HG03196 (cell line): ENCODE data around the gene PLD1.
"Not testable (repeated sequence)": the region's sequence is repeated elsewhere in the genome, so short reads cannot be mapped to it uniquely, and the experiment has no call there.

Experiments used
- ATAC-seq: cut with Tn5 transposase; IDR thresholded peaks from one replicate; pipeline ENCODE4 v1.9.1; 2021; ENCODE audit not compliant: unreplicated experiment

PLD1 gene

GRCh38 chr3:171565481-171566058 lies 244.7 kb downstream of the PLD1 start:
- ATAC-seq = no peak

GRCh38 chr3:171564748-171565480 lies 245.4 kb downstream of the PLD1 start:
- no peak for ATAC-seq

DNA sequence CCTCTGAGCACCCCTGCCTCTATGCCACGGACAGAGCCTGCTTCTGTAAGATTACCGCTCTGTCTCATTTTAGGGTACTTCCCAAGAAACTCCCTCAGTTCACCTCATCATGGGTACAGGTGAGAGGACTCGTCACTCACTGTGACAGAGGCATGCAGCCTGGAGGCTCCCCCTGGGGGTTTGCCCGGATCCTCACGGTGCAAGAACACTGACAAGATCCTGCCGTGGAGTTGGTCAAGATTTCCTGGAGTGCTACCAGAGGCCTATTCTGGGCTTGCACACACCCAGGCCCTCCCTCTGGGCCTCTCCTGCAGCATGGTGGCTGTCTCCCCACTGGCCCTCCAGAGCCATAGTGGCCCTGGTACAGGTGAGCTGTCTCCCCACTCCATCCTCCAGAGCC lies 247.0 kb downstream of the PLD1 start:
- no peak for ATAC-seq

- not testable (repeated sequence) for ATAC-seq
These were observed 247.8 kb downstream of the PLD1 start for GRCh38 chr3:171562459-171562858.

DNA sequence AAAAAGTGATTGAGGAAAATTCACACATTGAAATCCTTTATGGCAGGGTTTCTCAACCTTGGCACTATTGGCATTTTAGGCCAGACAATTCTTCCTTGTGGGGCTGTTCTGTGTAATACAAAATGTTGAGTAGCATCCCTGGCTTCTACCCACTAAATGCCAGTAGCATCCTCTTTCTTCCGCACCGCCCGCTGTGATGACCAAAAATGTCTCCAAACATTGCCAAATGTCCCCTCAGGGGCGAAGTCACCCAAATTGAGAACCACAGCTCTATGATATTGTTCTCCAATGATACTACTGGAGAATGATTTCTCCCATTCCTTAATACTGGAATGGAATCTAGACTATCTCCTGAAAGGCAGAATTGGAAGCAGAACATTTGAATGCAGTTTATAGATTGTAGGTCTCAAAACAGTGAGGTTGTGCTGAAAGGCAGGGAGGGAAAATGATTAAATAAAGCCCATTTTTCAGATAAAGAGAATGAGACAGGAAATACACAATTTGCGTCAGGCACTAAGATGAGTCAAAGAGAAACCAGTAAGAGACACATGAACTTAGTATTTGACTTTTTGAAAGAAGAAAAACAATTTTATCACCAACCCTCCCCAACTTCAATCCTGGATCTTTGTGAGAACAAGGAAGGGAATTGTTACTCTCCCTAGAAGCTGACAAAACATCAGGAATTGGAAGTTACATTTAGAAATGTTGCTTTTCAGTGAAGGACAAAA lies 248.5 kb downstream of the PLD1 start:
- ATAC-seq = no peak

DNA sequence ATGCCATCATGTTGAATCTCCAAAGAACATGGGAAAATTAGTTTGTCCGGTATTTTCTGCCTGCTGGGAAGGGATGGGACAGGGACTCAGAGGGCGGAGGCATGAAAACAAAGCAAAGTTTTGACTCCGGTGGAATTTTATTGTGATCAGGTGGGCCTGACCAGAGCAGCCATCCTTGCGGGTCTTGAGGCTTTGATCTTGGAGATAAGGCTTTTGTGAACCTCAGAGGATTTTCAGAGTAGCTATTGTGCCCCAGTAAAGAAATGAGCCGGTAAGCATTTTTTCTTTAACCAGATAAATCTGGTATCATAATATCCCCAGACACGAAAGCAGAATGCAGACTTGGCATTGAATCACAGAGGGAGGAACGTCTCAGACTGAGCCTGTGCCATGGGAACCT lies 250.7 kb downstream of the PLD1 start:
- no peak for ATAC-seq

- no peak for ATAC-seq
These were observed 252.0 kb downstream of the PLD1 start for GRCh38 chr3:171558188-171558696.

DNA sequence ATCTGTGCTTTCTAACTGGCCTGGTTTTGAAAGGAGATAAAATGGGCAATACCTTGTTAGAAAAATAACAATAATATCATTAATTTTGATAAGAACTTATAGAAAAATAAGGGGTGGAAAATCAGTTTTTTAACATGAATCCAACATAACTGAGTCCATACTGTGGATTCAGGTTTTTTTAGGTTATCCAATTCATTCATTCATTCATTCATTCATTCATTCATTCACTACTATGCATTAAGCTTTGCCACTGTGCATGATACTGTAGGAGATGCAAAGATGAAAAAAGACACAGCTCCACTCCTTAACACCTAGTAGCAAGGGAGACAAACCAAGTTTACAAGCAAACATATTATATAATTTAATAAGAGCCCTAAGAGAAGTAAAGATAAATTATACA lies 253.1 kb downstream of the PLD1 start:
- no peak for ATAC-seq

DNA sequence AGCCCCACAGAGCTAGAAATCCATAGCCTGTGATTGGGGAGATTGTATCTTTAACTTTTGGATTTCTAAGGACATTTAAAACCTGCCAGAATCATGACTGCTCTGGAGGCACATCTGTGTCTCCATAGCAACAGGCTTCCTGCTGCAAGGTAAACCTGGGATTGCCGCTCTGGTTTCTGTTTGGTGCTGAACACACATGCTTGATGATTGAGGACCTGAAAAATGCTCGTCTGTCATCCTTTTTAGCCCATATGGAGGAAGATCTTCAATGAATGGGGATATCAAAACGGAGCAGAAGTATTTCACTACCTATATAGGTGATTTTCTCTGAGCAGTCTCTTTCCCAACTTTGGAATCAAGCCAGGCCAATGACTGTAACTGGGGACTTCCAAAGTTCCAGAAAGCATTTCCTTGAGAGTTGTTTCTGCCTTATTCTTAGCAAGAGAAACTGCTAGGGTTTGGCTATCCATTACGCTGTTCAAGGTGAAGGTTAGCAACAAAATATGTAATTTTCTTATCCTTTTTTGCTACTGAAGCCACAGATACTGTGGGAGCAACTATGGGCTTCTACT lies 253.6 kb downstream of the PLD1 start:
- no peak for ATAC-seq

DNA sequence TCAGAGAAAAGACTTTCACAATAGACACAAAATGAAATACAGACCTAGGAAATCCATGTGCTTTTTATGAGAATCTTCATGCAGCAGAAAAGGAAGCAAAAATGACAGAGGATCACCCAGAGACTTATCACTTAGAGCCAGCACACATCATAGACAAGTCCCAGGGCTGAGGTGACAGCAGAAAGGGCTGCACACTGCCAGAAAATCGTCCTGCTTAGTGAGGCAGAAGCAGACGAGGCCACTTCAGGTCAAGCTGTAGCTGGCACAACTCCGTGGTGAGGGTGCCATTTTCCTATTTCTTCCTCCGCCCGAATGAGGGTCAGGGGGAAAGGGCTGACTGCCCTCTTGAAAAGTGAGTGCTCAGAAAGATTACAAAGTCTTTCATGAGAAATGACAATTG lies 254.1 kb downstream of the PLD1 start:
- ATAC-seq = no peak

DNA sequence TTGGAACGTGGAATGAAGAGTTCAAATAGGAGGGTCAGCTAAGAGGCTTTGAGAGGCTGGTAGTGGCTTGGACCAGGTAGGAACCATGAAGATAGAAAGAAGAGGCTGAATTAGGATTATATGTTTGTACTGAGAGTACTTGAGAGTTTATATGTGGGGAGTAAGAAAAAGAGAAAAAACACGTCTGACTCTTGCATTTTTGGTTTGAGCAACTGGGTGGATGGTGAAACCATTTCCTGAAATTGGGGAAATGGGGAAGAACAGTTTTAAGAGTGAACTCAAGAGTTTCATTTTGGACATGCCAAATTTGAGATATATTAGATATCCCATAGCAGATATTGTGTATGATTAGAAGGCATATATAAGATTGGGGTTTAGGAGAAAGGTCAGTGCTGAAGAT lies 257.2 kb downstream of the PLD1 start:
- no peak for ATAC-seq

DNA sequence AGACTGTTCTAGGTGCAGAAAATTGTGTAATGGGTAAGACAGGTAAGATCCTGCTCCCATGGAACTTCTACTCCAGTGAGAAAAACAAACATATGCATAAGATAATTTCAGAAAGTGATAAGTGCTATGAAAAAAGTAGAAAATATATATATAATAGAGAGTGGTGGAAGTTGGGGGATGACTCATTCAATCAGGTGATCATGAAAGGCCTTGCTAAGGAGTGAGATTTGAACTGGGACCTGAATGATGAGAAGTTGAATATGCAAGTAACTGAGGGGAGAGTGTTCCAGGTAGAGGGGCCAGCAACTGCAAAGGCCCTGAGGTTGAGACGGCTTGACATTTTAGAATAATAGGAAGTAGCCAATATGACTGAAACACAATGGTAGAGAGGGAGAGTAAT lies 257.8 kb downstream of the PLD1 start:
- no peak for ATAC-seq

GRCh38 chr3:171551296-171551695 lies 259.0 kb downstream of the PLD1 start:
- no peak for ATAC-seq
